Osteoblast (primary cell): ENCODE results near the gene EDNRA. TPM values are rescaled to one million over a fixed set of nuclear protein-coding genes. Genes with fewer than 3 reads are reported as not detected.
"Not testable (repeated sequence)": the region's sequence is repeated elsewhere in the genome, so short reads cannot be mapped to it uniquely, and the experiment has no call there.

Experiments used
- DNase-seq: peaks from one replicate; pipeline ENCODE4 v3.0.0; 2011; ENCODE audit warnings: low spot score, mixed read lengths; ENCODE audit not compliant: insufficient read length; ENCODE audit errors: missing footprints
- H2AFZ ChIP-seq: 2 replicates; pipeline ENCODE4 v1.6.0; 2011; ENCODE audit warnings: mild to moderate bottlenecking, low read length
- H3K27ac ChIP-seq: 2 replicates; pipeline ENCODE4 v1.5.1; 2011; ENCODE audit warnings: mild to moderate bottlenecking, low read depth, low read length, moderate library complexity
- H3K27me3 ChIP-seq: 2 replicates; pipeline ENCODE4 v1.6.0; 2012; ENCODE audit warnings: mild to moderate bottlenecking, control low read depth, inconsistent platforms, low read length, moderate library complexity; ENCODE audit not compliant: insufficient read depth
- H3K36me3 ChIP-seq: 2 replicates; pipeline ENCODE4 v1.5.1; 2011; ENCODE audit warnings: mild to moderate bottlenecking, low read length, control low read depth, moderate library complexity; ENCODE audit not compliant: insufficient read depth
- H3K4me1 ChIP-seq: 2 replicates; pipeline ENCODE4 v1.5.1; 2011; ENCODE audit warnings: mild to moderate bottlenecking, low read length, control low read depth, moderate library complexity; ENCODE audit not compliant: insufficient read depth
- H3K4me2 ChIP-seq: 2 replicates; pipeline ENCODE4 v1.6.0; 2011; ENCODE audit warnings: mild to moderate bottlenecking, low read length; ENCODE audit not compliant: insufficient read depth
- H3K4me3 ChIP-seq: fragments of 200-600 bp; sonication (generic); 3 replicates; pipeline ENCODE4 v1.5.1; 2012; ENCODE audit warnings: mild to moderate bottlenecking, low read length, inconsistent platforms; ENCODE audit not compliant: insufficient read depth
- H3K79me2 ChIP-seq: 2 replicates; pipeline ENCODE4 v1.6.0; 2012; ENCODE audit warnings: mild to moderate bottlenecking, low read length, control low read depth, inconsistent platforms; ENCODE audit not compliant: insufficient read depth
- H3K9me3 ChIP-seq: 2 replicates; pipeline ENCODE4 v1.5.1; 2011; ENCODE audit warnings: low read depth, low read length, control low read depth
- H4K20me1 ChIP-seq: 2 replicates; pipeline ENCODE4 v1.6.0; 2012; ENCODE audit warnings: mild to moderate bottlenecking, low read length, control low read depth; ENCODE audit not compliant: insufficient read depth
- CTCF ChIP-seq: IDR thresholded peaks from 2 replicates; pipeline ENCODE4 v1.5.1; 2011; ENCODE audit warnings: mild to moderate bottlenecking, low read depth, low read length, moderate library complexity; ENCODE audit errors: extremely low read depth
- total RNA-seq: library from RNA; depleted of rRNA; stranded (reverse); fragments of >200 nt; gene quantifications from 2 replicates; pipeline ENCODE4 v1.2.3, GENCODE V29; 2012

Gene EDNRA
- 6.2 and 9.4 TPM in 2 replicates for total RNA-seq

GRCh38 chr4:147480891-147481576, at the start of gene EDNRA:
Gene EDNRA (plus strand): TSS chr4:147481097. CDS start chr4:147485682, 4,585 bp downstream.
- peak; percentile 81 for DNase-seq
- Histone ChIP-seq H3K36me3 (no peaks in the 10 kb centered on the region), H3K27me3 (no peaks in the 10 kb centered on the region), H3K9me3 (no peaks in the 10 kb centered on the region), H3K27ac (peak within 1 kb of the TSS; percentile 26), H3K79me2 (no peaks in the 10 kb centered on the region), H4K20me1 (no peaks in the 10 kb centered on the region), H2AFZ (peak within 1 kb of the TSS; percentile 67), H3K4me3 (peak within 1 kb of the TSS; percentile 72), H3K4me2 (peak within 1 kb of the TSS; percentile 88), H3K4me1 (peaks cover 25% of the 10 kb centered on the region)
- TF ChIP-seq CTCF: no peak

- not testable (repeated sequence) for H3K27ac ChIP-seq, H3K27me3 ChIP-seq, H2AFZ ChIP-seq, H3K36me3 ChIP-seq, H3K79me2 ChIP-seq, H3K9me3 ChIP-seq, H4K20me1 ChIP-seq, H3K4me2 ChIP-seq, H3K4me3 ChIP-seq, H3K4me1 ChIP-seq, DNase-seq
Observed at GRCh38 chr4:147434370-147434769, 46.5 kb upstream of the EDNRA start.

- Histone ChIP-seq H3K27me3 (no peaks in the 10 kb centered on the region), H4K20me1 (no peaks in the 10 kb centered on the region), H2AFZ (no peak overlapping the region), H3K36me3 (no peaks in the 10 kb centered on the region), H3K79me2 (no peaks in the 10 kb centered on the region), H3K4me3 (no peak overlapping the region), H3K4me2 (no peak overlapping the region), H3K9me3 (no peaks in the 10 kb centered on the region), H3K27ac (no peak overlapping the region), H3K4me1 (no peaks in the 10 kb centered on the region)
- TF ChIP-seq CTCF: no peak
- DNase-seq: no peak
Observed at GRCh38 chr4:147440442-147440841, 40.5 kb upstream of the EDNRA start.

GRCh38 chr4:147447786-147448185, 33.1 kb upstream of the EDNRA start:
- no peaks in the 10 kb centered on the region for H3K4me1 ChIP-seq
- no peak overlapping the region for H2AFZ ChIP-seq
- H3K9me3 ChIP-seq: no peaks in the 10 kb centered on the region
- DNase-seq: no peak
- no peaks in the 10 kb centered on the region for H4K20me1 ChIP-seq
- no peak overlapping the region for H3K4me3 ChIP-seq
- H3K27me3 ChIP-seq: no peaks in the 10 kb centered on the region
- H3K4me2 ChIP-seq: no peak overlapping the region
- no peaks in the 10 kb centered on the region for H3K36me3 ChIP-seq
- no peak for TF ChIP-seq CTCF
- no peak overlapping the region for H3K27ac ChIP-seq
- H3K79me2 ChIP-seq: no peaks in the 10 kb centered on the region
